Mucosa of descending colon (tissue), 3 donors: ENCODE results near the gene HPN. TPM values are rescaled to one million over a fixed set of nuclear protein-coding genes. Genes with fewer than 3 reads are reported as not detected.
"Not testable (repeated sequence)": the region's sequence is repeated elsewhere in the genome, so short reads cannot be mapped to it uniquely, and the experiment has no call there.

Experiments
- ATAC-seq: fragments of 200-7000 bp; cut with Tn5 transposase; one replicate; pipeline ENCODE4 v1.9.1; 2020; ENCODE audit warnings: mild to moderate bottlenecking, moderate library complexity
- DNase-seq, 3 donors: peaks; one replicate each; pipeline ENCODE4 v3.0.0-alpha.2; 2020
- H3K36me3 ChIP-seq: fragments of 200-600 bp; one replicate; pipeline ENCODE4 v1.8.0; 2021; ENCODE audit warnings: low read depth, mild to moderate bottlenecking
- H3K4me1 ChIP-seq: fragments of 200-600 bp; one replicate; pipeline ENCODE4 v1.8.0; 2021; ENCODE audit warnings: low read depth, mild to moderate bottlenecking
- H3K4me3 ChIP-seq: fragments of 200-600 bp; one replicate; pipeline ENCODE4 v1.8.0; 2021; ENCODE audit warnings: mild to moderate bottlenecking
- H3K9me3 ChIP-seq: fragments of 200-600 bp; one replicate; pipeline ENCODE4 v1.8.0; 2021; ENCODE audit warnings: mild to moderate bottlenecking
- intact Hi-C, 2 donors: fragments of 100-400 bp; cut with DNase I in 1 of 2; cut with micrococcal nuclease in 1 of 2; formaldehyde crosslinking; loops; one replicate each; pipeline versions ENCODE4 v1.11.0 to v1.11.1; 2022; cut with DNase I, micrococcal nuclease
- total RNA-seq, 3 donors: library from RNA; stranded (reverse); fragmentation: NEBNext Ultra II Directional in 2 of 3; extraction: Animal tissue kit (Norgen Biotek cat#: 25700) in 2 of 3; gene quantifications; one replicate each; pipeline versions ENCODE4 v1.2.1 to v1.2.4, GENCODE V29; 2021 to 2023
- TF ChIP-seq, protein P1 (sequence below): fragments of 200-600 bp; IDR thresholded peaks from one replicate; pipeline ENCODE4 v1.8.0; 2022; ENCODE audit warnings: antibody characterized with exemption, mild to moderate bottlenecking
- donor health status: DM: no; HTN: no; CAD: no; lungs with moderate emphysema.
- donor health status: DM: no; HTN: no; CAD: no.
- donor health status: DM: no; HTN: yes; CAD: no.

Gene HPN
- total RNA-seq, 3 donors from 2014 or later = 0.54 to 0.94 TPM; not detected in 1

DNA sequence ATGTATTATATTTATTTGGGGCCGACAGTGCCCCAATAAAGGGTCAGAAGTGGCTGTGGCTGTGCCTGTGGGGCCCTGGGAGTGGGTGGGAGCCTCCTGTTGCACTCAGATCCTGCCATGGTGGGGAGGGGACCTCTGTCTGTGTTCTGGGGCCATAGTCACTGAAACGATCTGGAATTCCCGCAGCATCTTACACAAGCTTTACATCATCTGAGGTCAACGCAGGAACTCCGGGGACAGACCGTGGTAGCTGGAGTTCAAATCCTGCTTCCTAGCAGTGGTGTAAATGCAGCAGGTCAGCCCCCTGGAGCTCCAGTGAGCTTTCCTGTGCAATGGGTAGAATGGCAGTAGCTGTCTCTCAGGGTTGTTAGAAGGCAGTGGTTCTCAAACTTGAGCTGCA is 15.1 kb upstream of the HPN start:
- Histone ChIP-seq H3K36me3 (no peaks in the 10 kb centered on the region), H3K4me3 (no peak overlapping the region), H3K4me1 (peaks cover 3% of the 10 kb centered on the region), H3K9me3 (no peaks in the 10 kb centered on the region)
- TF ChIP-seq, protein P1, sequence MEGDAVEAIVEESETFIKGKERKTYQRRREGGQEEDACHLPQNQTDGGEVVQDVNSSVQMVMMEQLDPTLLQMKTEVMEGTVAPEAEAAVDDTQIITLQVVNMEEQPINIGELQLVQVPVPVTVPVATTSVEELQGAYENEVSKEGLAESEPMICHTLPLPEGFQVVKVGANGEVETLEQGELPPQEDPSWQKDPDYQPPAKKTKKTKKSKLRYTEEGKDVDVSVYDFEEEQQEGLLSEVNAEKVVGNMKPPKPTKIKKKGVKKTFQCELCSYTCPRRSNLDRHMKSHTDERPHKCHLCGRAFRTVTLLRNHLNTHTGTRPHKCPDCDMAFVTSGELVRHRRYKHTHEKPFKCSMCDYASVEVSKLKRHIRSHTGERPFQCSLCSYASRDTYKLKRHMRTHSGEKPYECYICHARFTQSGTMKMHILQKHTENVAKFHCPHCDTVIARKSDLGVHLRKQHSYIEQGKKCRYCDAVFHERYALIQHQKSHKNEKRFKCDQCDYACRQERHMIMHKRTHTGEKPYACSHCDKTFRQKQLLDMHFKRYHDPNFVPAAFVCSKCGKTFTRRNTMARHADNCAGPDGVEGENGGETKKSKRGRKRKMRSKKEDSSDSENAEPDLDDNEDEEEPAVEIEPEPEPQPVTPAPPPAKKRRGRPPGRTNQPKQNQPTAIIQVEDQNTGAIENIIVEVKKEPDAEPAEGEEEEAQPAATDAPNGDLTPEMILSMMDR = no peak
- ATAC-seq (no peak), DNase-seq (no peak)
- intact Hi-C loops = no loop called here

DNA sequence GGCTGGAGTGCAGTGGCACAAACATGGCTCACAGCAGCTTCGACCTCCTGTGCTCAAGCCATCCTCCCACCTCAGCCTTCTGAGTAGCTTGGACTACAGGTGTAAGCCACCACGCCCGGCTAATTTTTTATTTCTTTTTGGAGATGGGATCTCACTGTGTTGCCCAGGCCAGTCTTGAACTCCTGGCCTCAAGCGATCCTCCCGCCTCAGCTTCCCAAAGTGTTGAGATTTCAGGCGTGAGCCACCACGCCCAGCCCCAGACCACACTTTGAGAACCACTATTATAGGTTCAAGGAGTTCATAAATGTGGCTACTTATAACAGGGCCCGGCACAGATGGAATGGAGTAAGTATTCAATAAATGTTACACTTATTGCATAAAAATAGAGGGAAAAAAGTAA is 14.5 kb upstream of the HPN start:
- DNase-seq = no peak
- no peaks in the 10 kb centered on the region for H3K36me3 ChIP-seq

DNA sequence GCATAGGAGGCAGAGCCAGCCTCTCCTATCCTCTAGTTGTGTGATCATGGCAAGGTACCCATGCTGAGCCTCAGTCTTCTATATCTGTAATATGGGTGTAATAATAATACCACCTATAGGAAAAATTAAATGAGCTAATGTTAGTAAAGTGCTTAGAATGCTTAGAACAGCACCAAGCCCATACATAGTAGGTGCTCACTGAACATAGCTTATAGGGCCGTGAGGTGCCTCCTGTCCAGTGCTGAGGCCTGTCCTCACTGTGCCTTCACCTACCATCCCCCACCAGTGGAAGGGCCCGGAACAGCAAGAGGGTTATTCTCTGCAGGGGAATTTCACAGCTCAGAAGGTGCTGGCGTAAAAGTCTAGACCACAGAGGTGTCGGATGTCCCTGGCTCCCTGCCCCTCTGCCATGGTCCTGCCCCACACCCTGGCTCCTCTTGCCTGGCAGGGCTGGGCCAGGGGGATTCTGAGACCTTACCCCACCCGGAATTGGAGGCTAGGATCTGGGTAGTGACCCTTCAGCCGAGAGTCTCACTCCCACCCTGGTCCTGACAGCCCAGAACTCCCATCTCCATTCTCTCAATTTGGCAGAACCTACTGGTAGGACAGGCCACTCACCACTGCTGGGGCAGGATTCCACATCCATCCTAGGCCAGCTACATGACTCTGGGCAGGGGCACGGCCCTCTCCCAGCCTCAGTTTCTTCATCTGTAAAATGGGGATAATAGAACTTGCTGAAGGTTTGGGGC is 13.5 kb upstream of the HPN start:
- no peaks in the 10 kb centered on the region for H3K36me3 ChIP-seq
- DNase-seq (no peak), ATAC-seq (no peak)
- no peaks in the 10 kb centered on the region for H3K9me3 ChIP-seq
- intact Hi-C loops = no loop called here
- H3K4me3 ChIP-seq = no peak overlapping the region
- TF ChIP-seq, protein P1 = no peak
- peaks cover 3% of the 10 kb centered on the region for H3K4me1 ChIP-seq

More for the DNA sequence above, 14.5 kb upstream of the HPN start:
- intact Hi-C loops = no loop called here
- Histone ChIP-seq H3K4me3 (no peak overlapping the region), H3K9me3 (no peaks in the 10 kb centered on the region), H3K4me1 (peaks cover 3% of the 10 kb centered on the region)
- TF ChIP-seq, protein P1 = no peak
- ATAC-seq = no peak

DNA sequence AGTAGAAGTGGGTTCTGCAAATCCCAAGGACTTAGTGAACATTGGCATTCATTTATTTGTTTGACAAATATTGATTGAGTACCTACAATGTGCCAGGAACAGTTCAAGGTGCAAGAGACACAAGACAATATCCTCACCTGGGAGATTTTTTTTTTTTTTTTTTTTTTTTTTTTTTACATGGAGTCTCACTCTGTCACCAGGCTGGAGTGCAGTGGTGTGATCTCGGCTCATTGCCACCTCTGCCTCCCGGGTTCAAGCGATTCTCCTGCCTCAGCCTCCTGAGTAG is 13.0 kb upstream of the HPN start:
- intact Hi-C loops, ATAC-seq: not testable (repeated sequence)

DNA sequence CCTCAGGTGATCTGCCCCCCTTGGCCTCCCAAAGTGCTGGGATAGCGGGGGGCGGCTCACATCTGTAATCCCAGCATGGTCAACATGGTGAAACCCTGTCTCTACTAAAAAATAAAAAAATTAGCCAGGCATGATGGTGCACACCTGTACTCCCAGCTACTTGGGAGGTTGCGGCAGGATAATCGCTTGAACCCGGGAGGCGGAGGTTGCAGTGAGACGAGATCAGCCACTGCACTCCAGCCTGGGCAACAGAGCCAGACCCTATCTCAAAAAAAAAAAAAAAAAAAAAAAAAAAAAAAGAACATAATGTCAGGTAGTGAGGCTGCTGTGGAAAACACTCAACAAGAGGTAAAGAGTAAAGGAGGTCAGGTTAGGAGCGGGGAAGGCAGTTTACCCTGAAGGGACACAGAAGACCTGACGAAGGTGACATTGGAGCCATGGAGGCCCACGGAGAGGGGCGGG is 12.2 kb upstream of the HPN start:
- intact Hi-C loops, H3K4me1 ChIP-seq, ATAC-seq, H3K4me3 ChIP-seq, DNase-seq, H3K36me3 ChIP-seq, H3K9me3 ChIP-seq: not testable (repeated sequence)

More for the DNA sequence above, 13.0 kb upstream of the HPN start:
- not testable (repeated sequence) for H3K4me1 ChIP-seq, DNase-seq, H3K4me3 ChIP-seq, H3K9me3 ChIP-seq, H3K36me3 ChIP-seq

DNA sequence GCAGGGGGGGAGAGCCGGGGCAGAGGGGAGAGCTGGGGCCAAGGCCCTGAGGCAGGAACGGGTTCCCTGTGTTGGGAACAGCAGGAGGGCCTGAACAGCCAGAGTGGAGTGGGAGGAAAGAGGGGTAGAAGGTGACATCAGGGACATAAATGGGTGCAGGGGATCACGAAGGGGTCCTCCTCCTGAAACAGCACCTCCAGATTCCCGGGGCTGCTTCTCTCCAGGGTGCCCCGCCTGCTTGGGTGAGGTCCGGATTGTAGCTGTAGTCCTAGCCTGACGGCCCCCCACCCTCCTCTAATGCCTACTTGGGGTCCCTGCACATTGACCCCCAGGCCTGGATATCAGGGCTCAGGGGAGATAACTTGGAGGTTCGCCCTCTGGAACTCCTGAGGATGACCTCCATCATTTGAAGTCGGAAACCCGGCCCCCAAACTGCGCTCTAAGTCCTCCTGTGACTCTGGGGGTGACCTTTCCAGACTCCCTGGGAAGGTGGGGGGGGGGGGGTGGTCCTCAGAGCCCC is 11.7 kb upstream of the HPN start:
- intact Hi-C loops = no loop called here
- Histone ChIP-seq H3K36me3 (no peaks in the 10 kb centered on the region), H3K9me3 (no peaks in the 10 kb centered on the region), H3K4me1 (peaks cover 3% of the 10 kb centered on the region), H3K4me3 (no peak overlapping the region)
- TF ChIP-seq, protein P1 = no peak
- DNase-seq (no peak), ATAC-seq (no peak)
